ENCODE measurements around the gene PRSS35.

PRSS35 gene

DNA sequence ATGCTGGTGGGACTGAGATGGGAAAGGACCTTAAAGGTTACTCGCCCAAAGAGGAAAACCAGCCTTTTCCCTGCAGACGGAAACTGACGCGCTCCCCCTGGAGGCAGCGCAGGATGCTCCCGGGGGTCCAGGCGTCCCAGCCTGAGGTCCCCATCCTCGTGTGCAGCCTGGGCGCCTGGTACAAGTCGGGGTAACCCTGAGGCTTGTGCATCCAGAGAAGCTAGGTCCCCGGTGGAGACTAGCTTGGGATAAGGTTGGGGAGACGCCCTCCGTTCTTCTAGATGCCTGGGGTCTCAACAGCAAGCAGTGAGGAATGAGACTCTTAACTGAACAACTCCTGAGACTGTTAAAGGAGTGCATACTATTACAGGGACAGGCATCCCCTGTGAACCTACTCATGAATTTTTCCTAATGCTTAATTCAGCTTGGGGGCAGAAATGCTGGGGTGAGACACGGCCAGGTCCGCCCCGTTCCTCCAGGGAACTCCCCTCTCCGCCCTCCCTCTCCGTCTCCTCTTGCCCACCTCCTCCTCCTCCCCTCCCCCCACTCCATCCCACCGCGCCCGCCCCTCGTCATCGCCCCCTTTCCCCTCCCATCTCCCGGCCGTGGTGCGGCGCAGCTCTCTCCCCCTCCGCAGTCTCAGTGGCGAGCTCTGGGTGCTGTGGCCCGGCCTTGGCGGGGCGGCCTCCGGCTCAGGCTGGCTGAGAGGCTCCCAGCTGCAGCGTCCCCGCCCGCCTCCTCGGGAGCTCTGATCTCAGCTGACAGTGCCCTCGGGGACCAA, at the start of gene PRSS35:
Gene PRSS35, plus strand, starts transcription at position 634 of the 781 bp plus-strand sequence. CDS start 10,908 bp downstream, outside the sequence.
- TF ChIP-seq CTCF (IDR thresholded peaks at IDR 0.05), result no peak

DNA sequence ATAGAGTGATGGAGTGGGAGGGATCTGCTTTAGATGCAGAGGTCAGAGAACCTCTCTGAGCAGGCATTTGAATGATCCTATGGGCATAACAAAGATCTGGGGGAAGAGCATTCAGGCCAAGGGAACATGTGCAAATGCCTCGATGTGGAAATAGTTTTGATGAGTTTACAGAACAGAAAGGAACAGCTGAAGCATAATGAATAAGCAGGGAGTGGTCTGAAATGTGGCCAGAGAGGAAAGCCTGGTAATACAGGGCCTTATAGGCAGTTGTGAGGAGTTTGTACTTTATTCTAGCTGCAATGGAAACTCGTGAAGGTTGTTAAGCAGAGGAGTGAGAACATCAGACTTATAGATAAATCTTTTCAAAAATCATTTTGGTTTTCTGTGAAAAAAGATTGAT, 48.4 kb upstream of the PRSS35 start:
- TF ChIP-seq CTCF (IDR thresholded peaks at IDR 0.05), result no peak

GRCh38 chr6:83464381-83465140, 47.8 kb upstream of the PRSS35 start:
- no peak for TF ChIP-seq CTCF (IDR thresholded peaks at IDR 0.05)

DNA sequence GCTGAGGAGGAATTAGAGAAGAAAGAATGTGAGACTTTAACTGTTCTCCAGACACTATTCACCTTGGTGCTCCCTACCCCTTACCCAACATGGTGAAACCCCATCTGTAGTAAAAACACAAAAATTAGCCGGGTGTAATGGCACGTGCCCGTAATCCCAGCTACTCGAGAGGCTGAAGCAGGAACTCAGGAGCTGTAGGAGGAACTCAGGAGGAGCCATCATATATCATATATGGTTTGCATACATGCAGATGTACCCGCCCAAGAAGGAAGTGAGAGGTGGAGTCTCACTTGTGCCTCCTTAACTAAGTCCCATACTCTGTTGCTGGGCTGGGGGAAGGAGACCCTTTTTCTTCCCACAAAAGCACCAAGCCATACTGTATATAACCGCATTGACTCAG, 46.0 kb upstream of the PRSS35 start:
- TF ChIP-seq CTCF (IDR thresholded peaks at IDR 0.05), result no peak

- TF ChIP-seq CTCF (IDR thresholded peaks at IDR 0.05), result no peak
Observed at GRCh38 chr6:83467620-83468036, 44.7 kb upstream of the PRSS35 start.

- no peak for TF ChIP-seq CTCF (IDR thresholded peaks at IDR 0.05)
Observed at GRCh38 chr6:83470001-83470400, 42.3 kb upstream of the PRSS35 start.

GRCh38 chr6:83470587-83470986, 41.7 kb upstream of the PRSS35 start:
- TF ChIP-seq CTCF (IDR thresholded peaks at IDR 0.05), result no peak

All from LNCAP (cell line).